ENCODE measurements around the gene EIF4G3. TPM values are rescaled to one million over a fixed set of nuclear protein-coding genes. Genes with fewer than 3 reads are reported as not detected.

The EIF4G3 gene
- total RNA-seq, 1 experiment from 2014 or later: 65.3 TPM

DNA sequence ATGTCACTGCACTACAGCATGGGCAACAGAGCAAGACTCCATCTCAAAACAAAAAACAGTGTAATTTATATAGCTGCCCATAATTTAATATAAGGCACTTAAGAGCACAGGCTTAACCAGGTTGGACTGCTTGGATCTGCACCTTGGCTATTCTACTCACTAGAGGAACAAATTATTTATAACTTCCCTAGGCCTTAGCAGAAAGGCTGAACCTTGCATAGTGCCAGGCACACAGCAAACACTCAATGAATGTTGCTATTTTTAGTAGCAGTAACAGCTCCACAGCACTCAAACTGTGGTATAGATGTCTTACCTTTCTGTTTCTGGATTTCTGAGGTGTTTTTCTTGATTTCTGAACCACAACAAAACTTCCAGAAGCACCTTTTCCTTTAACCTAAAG lies 409.4 kb downstream of the EIF4G3 start:
- no peak for DNase-seq (ENCODE audit: low spot score)

DNA sequence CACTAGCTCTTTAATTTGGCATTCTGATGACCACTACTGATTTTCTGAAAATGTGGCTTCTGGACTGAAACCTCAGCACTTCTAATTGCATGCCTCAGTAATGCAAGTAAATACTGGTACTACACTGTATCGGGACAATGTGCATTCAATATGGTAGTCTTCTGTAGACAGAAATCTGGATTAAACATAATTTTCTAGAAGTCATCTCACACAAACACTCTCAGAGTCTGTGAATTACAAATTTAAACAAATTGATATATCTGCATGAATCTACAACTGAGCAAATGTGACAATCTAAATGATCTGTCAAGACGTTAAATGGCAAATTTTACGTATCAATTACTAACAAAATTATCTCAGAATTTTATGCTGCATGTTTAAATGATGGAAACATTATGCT lies 413.3 kb downstream of the EIF4G3 start:
- no peak for DNase-seq (ENCODE audit: low spot score)

DNA sequence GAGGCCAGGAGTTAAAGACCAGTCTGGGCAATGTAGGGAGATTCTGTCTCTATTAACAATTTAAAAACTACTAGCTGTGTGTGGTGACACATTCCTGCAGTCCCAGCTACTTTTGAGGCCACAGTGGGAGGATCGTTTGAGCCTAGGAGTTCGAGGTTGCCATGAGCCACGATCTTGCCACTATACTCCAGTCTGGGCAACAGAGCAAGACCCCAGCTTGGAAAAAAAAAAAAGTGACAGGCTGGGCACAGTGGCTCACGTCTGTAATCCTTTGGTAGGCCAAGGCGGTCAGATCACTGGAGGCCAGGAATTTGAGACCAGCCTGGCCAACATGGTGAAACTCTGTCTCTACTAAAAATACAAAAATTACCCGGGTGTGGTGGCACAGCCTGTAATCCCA lies 416.4 kb downstream of the EIF4G3 start:
- DNase-seq (ENCODE audit: low spot score): no peak

Small RNA genes lying within 50 kb of the gene (small RNA-seq; reads per million reads assigned to genes)
- not detected for gene AL627311.1
- not detected for gene MIR1256
- gene RNU7-200P: not detected

Other genes starting within 250 kb of the EIF4G3 start
- 71.6 and 77.6 TPM in 2 replicates for gene ECE1, start 113.6 kb upstream of the EIF4G3 start, total RNA-seq (2014; rRNA removed; shearing (Covaris generic))